MM.1S (cell line): Measurements from ENCODE around the gene HOXB2.

Experiments used
- DNase-seq: peaks from one replicate; pipeline ENCODE4 v3.0.0-alpha.2; 2015
- H2AFZ ChIP-seq: fragments of 300-600 bp; sonication (generic); 2 replicates; pipeline ENCODE4 v1.6.0; 2016; ENCODE audit warnings: antibody characterized with exemption, low read length
- H3F3A ChIP-seq: fragments of 300-600 bp; sonication (generic); 2 replicates; pipeline ENCODE4 v1.6.1; 2016; ENCODE audit warnings: mild to moderate bottlenecking, antibody characterized with exemption, low read length, moderate library complexity, mixed read lengths; ENCODE audit not compliant: insufficient read depth
- H3K27ac ChIP-seq: fragments of 300-600 bp; sonication (generic); 2 replicates; pipeline ENCODE4 v1.5.1; 2016; ENCODE audit warnings: mild to moderate bottlenecking, low read length
- H3K27me3 ChIP-seq: fragments of 300-600 bp; sonication (generic); replicated peaks from 2 replicates; pipeline ENCODE4 v1.6.0; 2016; ENCODE audit warnings: low read length; ENCODE audit not compliant: insufficient read depth
- H3K36me3 ChIP-seq: fragments of 300-600 bp; sonication (generic); replicated peaks from 2 replicates; pipeline ENCODE4 v1.6.1; 2016; ENCODE audit warnings: mild to moderate bottlenecking, low read length, mixed read lengths; ENCODE audit not compliant: insufficient read depth
- H3K4me1 ChIP-seq: fragments of 300-600 bp; sonication (generic); 2 replicates; pipeline ENCODE4 v1.6.1; 2016; ENCODE audit warnings: low read length, mixed read lengths
- H3K4me2 ChIP-seq: fragments of 300-600 bp; sonication (generic); 2 replicates; pipeline ENCODE4 v1.6.0; 2016; ENCODE audit warnings: low read depth, low read length
- H3K4me3 ChIP-seq: fragments of 300-600 bp; sonication (generic); 2 replicates; pipeline ENCODE4 v1.5.1; 2016; ENCODE audit warnings: low read length, mixed read lengths
- H3K79me2 ChIP-seq: fragments of 300-600 bp; sonication (generic); 2 replicates; pipeline ENCODE4 v1.6.1; 2016; ENCODE audit warnings: mixed run types, low read length, mixed read lengths
- H3K9ac ChIP-seq: fragments of 300-600 bp; sonication (generic); 2 replicates; pipeline ENCODE4 v1.6.1; 2016; ENCODE audit warnings: low read length, mixed read lengths
- H3K9me2 ChIP-seq: fragments of 300-600 bp; sonication (generic); replicated peaks from 2 replicates; pipeline ENCODE4 v1.6.1; 2016; ENCODE audit warnings: mild to moderate bottlenecking, low read length, mixed read lengths; ENCODE audit not compliant: insufficient read depth
- H3K9me3 ChIP-seq: fragments of 300-600 bp; sonication (generic); replicated peaks from 2 replicates; pipeline ENCODE4 v1.6.1; 2016; ENCODE audit warnings: mild to moderate bottlenecking, low read length, mixed read lengths; ENCODE audit not compliant: insufficient read depth
- H4K20me1 ChIP-seq: fragments of 300-600 bp; sonication (generic); 2 replicates; pipeline ENCODE4 v1.6.1; 2016; ENCODE audit warnings: mild to moderate bottlenecking, low read length, moderate library complexity, mixed read lengths; ENCODE audit not compliant: insufficient read depth
- EZH2 ChIP-seq: fragments of 300-600 bp; sonication (generic); optimal IDR thresholded peaks from 2 replicates; pipeline ENCODE3; 2017; ENCODE audit warnings: low read depth, mild to moderate bottlenecking, antibody characterized with exemption, low read length, mixed read lengths
- EZH2phosphoT487 ChIP-seq: fragments of 300-600 bp; sonication (generic); IDR thresholded peaks from 2 replicates; pipeline ENCODE4 v1.6.1; 2018; ENCODE audit warnings: antibody characterized with exemption, low read length
- TF ChIP-seq, protein P1 (sequence below): fragments of 300-600 bp; sonication (generic); IDR thresholded peaks from 2 replicates; pipeline ENCODE4 v1.5.1; 2016; ENCODE audit warnings: antibody characterized with exemption, low read length, mixed read lengths

The HOXB2 gene

DNA sequence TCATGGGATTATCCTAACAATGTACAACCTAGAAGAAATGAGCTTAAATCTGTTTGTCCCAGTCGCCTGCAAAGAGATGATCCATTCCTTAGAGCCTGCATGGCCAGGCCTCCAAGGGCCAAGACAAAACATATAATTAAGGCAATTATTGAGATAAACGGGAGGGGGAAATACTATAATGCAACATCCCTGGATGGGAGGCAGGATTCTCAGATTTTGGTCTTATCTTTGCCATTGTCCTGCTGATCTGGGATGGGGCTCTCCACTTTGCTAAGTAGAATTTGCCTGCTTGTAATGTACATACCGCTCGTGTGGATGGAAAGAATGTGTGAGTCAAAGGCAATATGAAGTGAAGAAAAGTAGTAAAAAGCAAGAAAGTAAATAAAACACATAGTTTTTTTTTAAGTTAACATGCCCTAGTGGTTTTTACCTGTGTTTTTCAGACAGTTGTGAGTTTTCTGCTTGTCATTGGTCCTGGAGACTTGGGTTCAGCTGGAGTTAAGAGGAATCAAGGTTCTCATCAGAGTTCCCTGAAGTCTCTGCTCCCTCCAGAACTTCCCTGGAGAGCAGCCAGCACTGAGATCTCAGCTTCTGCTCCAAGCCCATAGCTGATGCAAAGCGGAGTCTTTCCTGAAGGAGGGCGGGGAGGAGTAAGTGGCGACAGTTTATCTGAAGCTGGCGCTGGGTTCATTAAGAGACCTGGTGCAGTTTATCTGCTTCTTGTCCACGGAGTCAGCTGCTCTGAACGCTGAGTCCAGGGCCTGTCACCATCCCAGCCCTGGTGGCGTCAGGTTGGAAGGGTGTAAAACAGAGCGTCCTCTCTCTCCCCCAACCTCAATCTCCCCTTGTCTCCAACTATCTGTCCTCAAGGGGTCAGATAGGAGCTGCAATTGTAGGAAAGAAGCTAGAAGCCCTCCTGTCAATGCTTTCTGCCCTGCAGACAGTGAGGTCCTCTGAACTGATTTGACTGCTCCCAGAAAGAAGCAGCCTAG is 44.2 kb downstream of the HOXB2 start:
- DNase-seq = no peak
- no peak for TF ChIP-seq EZH2
- peaks cover 20% of the 10 kb centered on the region for H3K4me1 ChIP-seq
- H3K9ac ChIP-seq = no peak overlapping the region
- no peaks in the 10 kb centered on the region for H3K27me3 ChIP-seq
- H2AFZ ChIP-seq = no peak overlapping the region
- no peak overlapping the region for H3K27ac ChIP-seq
- no peak overlapping the region for H3K4me3 ChIP-seq
- H3K36me3 ChIP-seq = no peaks in the 10 kb centered on the region
- no peak overlapping the region for H3K4me2 ChIP-seq
- no peaks in the 10 kb centered on the region for H3K79me2 ChIP-seq
- H3F3A ChIP-seq = peaks cover 7% of the 10 kb centered on the region
- H3K9me2 ChIP-seq = no peaks in the 10 kb centered on the region
- no peaks in the 10 kb centered on the region for H4K20me1 ChIP-seq
- no peaks in the 10 kb centered on the region for H3K9me3 ChIP-seq

DNA sequence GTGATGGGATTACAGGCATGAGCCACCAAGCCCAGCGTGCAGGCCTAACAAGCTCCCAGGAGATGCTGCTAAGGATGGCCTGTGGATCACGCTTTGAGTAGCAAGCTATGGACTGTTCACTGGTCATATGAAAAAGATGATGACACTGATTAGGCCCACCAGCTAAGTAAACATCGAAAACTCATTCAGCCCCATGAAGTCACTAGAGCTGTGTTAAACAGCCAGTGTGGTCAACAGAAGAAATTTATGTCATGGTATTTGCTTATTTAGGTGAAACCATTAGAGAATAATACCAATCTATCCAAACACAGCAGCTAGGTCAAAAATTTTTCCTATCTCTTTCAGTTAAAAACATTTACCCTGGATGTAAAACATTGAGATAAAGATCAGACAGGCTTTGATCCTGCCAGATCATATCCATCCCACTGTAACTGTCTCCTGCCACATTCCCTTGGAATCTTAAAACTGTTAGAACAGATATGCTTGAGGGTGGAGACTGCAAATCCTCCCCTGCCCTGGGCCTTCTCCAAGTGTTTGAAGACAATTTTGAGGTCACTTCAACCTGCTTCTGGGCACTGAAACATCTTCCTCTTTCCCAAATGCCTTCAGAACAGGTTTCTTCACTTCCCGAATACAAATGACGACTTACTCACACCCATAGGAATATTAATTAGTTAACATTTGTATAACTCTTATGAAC is 45.0 kb downstream of the HOXB2 start:
- no peak for DNase-seq
- no peaks in the 10 kb centered on the region for H3K79me2 ChIP-seq

DNA sequence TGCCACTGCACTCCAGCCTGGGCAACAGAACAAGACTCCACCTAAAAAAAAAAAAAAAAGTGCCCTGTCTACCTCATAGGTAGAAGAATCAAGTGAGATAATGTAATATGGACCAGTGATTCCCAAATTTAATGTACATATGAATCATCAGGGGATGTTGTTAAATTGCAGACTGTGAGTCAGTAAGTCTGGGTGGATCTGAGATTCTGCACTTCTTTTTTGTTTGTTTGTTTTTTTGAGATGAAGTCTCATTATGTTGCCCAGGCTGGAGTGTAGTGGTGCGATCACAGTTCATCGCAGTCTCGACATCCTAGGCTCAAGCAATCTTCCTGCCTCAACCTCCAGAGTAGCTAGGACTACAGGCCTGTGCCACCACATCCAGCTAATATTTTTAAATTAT is 45.7 kb downstream of the HOXB2 start:
- H3K9ac ChIP-seq = no peak overlapping the region
- H3K4me1 ChIP-seq = peaks cover 5% of the 10 kb centered on the region
- no peaks in the 10 kb centered on the region for H3K79me2 ChIP-seq
- no peaks in the 10 kb centered on the region for H3K36me3 ChIP-seq
- no peak overlapping the region for H3K27ac ChIP-seq
- H3K4me3 ChIP-seq = no peak overlapping the region
- TF ChIP-seq EZH2 (no peak), EZH2phosphoT487 (no peak)
- TF ChIP-seq, protein P1, sequence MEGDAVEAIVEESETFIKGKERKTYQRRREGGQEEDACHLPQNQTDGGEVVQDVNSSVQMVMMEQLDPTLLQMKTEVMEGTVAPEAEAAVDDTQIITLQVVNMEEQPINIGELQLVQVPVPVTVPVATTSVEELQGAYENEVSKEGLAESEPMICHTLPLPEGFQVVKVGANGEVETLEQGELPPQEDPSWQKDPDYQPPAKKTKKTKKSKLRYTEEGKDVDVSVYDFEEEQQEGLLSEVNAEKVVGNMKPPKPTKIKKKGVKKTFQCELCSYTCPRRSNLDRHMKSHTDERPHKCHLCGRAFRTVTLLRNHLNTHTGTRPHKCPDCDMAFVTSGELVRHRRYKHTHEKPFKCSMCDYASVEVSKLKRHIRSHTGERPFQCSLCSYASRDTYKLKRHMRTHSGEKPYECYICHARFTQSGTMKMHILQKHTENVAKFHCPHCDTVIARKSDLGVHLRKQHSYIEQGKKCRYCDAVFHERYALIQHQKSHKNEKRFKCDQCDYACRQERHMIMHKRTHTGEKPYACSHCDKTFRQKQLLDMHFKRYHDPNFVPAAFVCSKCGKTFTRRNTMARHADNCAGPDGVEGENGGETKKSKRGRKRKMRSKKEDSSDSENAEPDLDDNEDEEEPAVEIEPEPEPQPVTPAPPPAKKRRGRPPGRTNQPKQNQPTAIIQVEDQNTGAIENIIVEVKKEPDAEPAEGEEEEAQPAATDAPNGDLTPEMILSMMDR = no peak
- H3K4me2 ChIP-seq = no peak overlapping the region
- H3K9me3 ChIP-seq = no peaks in the 10 kb centered on the region
- H3F3A ChIP-seq = no peaks in the 10 kb centered on the region
- no peaks in the 10 kb centered on the region for H3K27me3 ChIP-seq
- no peaks in the 10 kb centered on the region for H4K20me1 ChIP-seq
- H3K9me2 ChIP-seq = no peaks in the 10 kb centered on the region
- DNase-seq = no peak
- no peak overlapping the region for H2AFZ ChIP-seq

More for the DNA sequence above, 45.0 kb downstream of the HOXB2 start:
- H3K27ac ChIP-seq = no peak overlapping the region
- H3K27me3 ChIP-seq = no peaks in the 10 kb centered on the region
- H3K9me2 ChIP-seq = no peaks in the 10 kb centered on the region
- H3K36me3 ChIP-seq = no peaks in the 10 kb centered on the region
- no peaks in the 10 kb centered on the region for H3K9me3 ChIP-seq
- no peak overlapping the region for H3K4me3 ChIP-seq
- H3K4me2 ChIP-seq = no peak overlapping the region
- H3K4me1 ChIP-seq = peaks cover 11% of the 10 kb centered on the region
- no peaks in the 10 kb centered on the region for H3F3A ChIP-seq
- no peaks in the 10 kb centered on the region for H4K20me1 ChIP-seq
- no peak for TF ChIP-seq EZH2phosphoT487
- TF ChIP-seq, protein P1 = no peak
- TF ChIP-seq EZH2 = no peak
- H2AFZ ChIP-seq = no peak overlapping the region
- H3K9ac ChIP-seq = no peak overlapping the region
